Measurements from ENCODE around the gene WNK3. TPM values are rescaled to one million over a fixed set of nuclear protein-coding genes. Genes with fewer than 3 reads are reported as not detected.

The WNK3 gene
- total and polyA plus RNA-seq, 9 of the 15 experiments (the other 6 are each of a cell fraction or from before 2014, with no cell fraction given): under 0.01 to 0.02 (median 0.01) TPM; not detected in 4

DNA sequence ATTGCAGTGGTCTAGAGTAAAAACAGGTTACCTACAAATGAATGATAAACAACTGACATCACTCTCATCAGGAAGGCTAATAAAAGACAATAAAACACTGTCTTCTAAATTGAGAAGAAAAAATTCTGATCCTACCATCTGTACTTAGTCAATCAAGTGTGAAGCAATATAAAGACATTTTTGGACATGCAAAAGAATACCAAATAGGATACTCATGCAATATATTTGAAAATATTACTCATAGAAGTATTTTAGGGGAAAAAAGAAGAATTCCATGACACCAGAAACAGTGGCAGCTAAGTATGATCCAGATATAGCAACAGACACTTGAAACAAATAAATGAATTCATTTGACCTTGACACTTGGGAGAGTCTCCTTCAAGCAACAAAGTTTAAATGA lies 111.0 kb downstream of the WNK3 start:
- FAIRE-seq (no peak), ATAC-seq (no peak), DNase-seq (ENCODE audit: extremely low read depth in 1 of 4, low spot score in 3 of 4) (no peak)
- Histone ChIP-seq H3K27me3 (ENCODE audit: control insufficient read depth in 2 of 2, insufficient read depth in 2 of 2, low read length in 2 of 2) (no peaks in the 10 kb centered on the region), H3K79me2 (ENCODE audit: control insufficient read depth, insufficient read depth, low read length) (no peaks in the 10 kb centered on the region), H3K36me3 (ENCODE audit: control insufficient read depth, insufficient read depth, low read length) (no peaks in the 10 kb centered on the region), H3K9me1 (ENCODE audit: control insufficient read depth, insufficient read depth, low read length) (no peaks in the 10 kb centered on the region), H3K4me2 (ENCODE audit: insufficient read depth, low read length) (no peak overlapping the region), H3K4me1 (replicated peaks in 1 of 2; ENCODE audit: control insufficient read depth in 2 of 2, insufficient read depth in 2 of 2, low read length in 2 of 2) (no peaks in the 10 kb centered on the region), H3K4me3 (no peak overlapping the region), H3K9me3 (replicated peaks; ENCODE audit: control insufficient read depth, insufficient read depth, low read depth, low read length) (no peaks in the 10 kb centered on the region), H2AFZ (ENCODE audit: low read depth, low read length) (no peak overlapping the region), H4K20me1 (replicated peaks; ENCODE audit: control insufficient read depth, insufficient read depth, low read length) (no peaks in the 10 kb centered on the region), H3K9ac (ENCODE audit: insufficient read depth in 1 of 2, low read depth in 2 of 2, low read length in 2 of 2) (no peak overlapping the region), H3K27ac (ENCODE audit: extremely low read depth, low read depth, low read length) (no peak overlapping the region)
- POLR2A ChIA-PET: no interaction called here
- CTCF ChIA-PET (ENCODE audit: low intra/inter-chr PET ratio): no interaction called here
- in situ Hi-C loops (cut with MboI) (no loop called here), intact Hi-C loops (cut with micrococcal nuclease) (no loop called here)
- no TSS peak for BruUV-seq (replicated peaks)
- TF ChIP-seq ID3 (CRISPR knock-in tag; IDR thresholded peaks at IDR 0.05) (no peak), ID3 (tag; IDR thresholded peaks at IDR 0.05) (no peak)

DNA sequence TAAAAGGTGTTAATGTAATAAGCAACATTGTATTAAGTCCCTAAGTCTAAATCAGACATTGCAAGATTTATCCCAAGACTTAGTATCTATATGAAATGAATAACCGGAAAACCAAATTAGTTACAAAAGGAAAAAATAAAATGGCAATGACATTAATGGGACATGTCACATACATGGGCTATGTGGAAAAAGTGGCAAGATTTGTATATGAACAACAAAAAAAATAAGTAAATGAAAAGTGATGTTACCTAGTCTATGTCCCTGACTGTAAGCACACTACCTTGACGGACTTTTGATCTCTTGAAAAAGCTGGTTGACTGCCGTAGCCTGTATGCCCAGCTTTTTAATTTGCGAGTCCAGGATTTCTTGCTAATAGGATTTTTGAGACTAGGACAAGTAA lies 119.3 kb downstream of the WNK3 start:
- POLR2A ChIA-PET: no interaction called here

More for the DNA sequence above, 119.3 kb downstream of the WNK3 start:
- Histone ChIP-seq H3K27ac (ENCODE audit: extremely low read depth, low read depth, low read length) (no peak overlapping the region), H3K9ac (ENCODE audit: insufficient read depth in 1 of 2, low read depth in 2 of 2, low read length in 2 of 2) (no peak overlapping the region), H2AFZ (ENCODE audit: low read depth, low read length) (no peak overlapping the region), H4K20me1 (replicated peaks; ENCODE audit: control insufficient read depth, insufficient read depth, low read length) (no peaks in the 10 kb centered on the region), H3K4me2 (ENCODE audit: insufficient read depth, low read length) (no peak overlapping the region), H3K9me1 (ENCODE audit: control insufficient read depth, insufficient read depth, low read length) (no peaks in the 10 kb centered on the region), H3K79me2 (ENCODE audit: control insufficient read depth, insufficient read depth, low read length) (no peaks in the 10 kb centered on the region), H3K4me3 (no peak overlapping the region), H3K4me1 (replicated peaks in 1 of 2; ENCODE audit: control insufficient read depth in 2 of 2, insufficient read depth in 2 of 2, low read length in 2 of 2) (no peaks in the 10 kb centered on the region), H3K27me3 (ENCODE audit: control insufficient read depth in 2 of 2, insufficient read depth in 2 of 2, low read length in 2 of 2) (no peaks in the 10 kb centered on the region), H3K9me3 (replicated peaks; ENCODE audit: control insufficient read depth, insufficient read depth, low read depth, low read length) (0 out of 2 replicates have a peak, but pooled peaks cover 1% of the 10 kb centered on the region), H3K36me3 (ENCODE audit: control insufficient read depth, insufficient read depth, low read length) (no peaks in the 10 kb centered on the region)
- TF ChIP-seq MXI1 (IDR thresholded peaks at IDR 0.05; ENCODE audit: low read depth, low read length): no peak
- no peak for TF ChIP-seq ZNF583 (CRISPR knock-in tag; IDR thresholded peaks at IDR 0.05)
- TF ChIP-seq CBFA2T3 (IDR thresholded peaks at IDR 0.05): no peak
- no peak for TF ChIP-seq CBFA2T2 (conservative IDR thresholded peaks at IDR 0.05)
- CTCF ChIA-PET (ENCODE audit: low intra/inter-chr PET ratio): no interaction called here
- DNase-seq (ENCODE audit: extremely low read depth in 1 of 4, low spot score in 3 of 4) (no peak), ATAC-seq (no peak), FAIRE-seq (no peak)
- intact Hi-C loops (cut with micrococcal nuclease): no loop called here
- in situ Hi-C loops (cut with MboI): no loop called here
- BruUV-seq (replicated peaks): no TSS peak
- WGBS (ENCODE audit: insufficient coverage, low coverage, missing lambda C conversion rate): 25% methylated on average over 4 of the region's 4 CpGs
